Effector memory CD4-positive, alpha-beta T cell (primary cell): ENCODE data around the gene ZEB1.
A peak's percentile ranks its signal among the peaks of the same experiment; 100 is the strongest.

Experiments used
- DNase-seq, 3 donors: peaks; one replicate each; pipeline ENCODE4 v3.0.0-alpha.2; 2020
- H3K27ac ChIP-seq: 2 replicates; pipeline ENCODE4 v1.7.0; 2013; ENCODE audit warnings: mild to moderate bottlenecking, low read length, moderate library complexity; ENCODE audit not compliant: insufficient read depth, poor library complexity, severe bottlenecking
- H3K27me3 ChIP-seq: replicated peaks from 2 replicates; pipeline ENCODE4 v1.7.0; 2013; ENCODE audit warnings: mild to moderate bottlenecking, low read length; ENCODE audit not compliant: insufficient read depth, control insufficient read depth, poor library complexity, severe bottlenecking
- H3K36me3 ChIP-seq: 2 replicates; pipeline ENCODE4 v1.7.0; 2013; ENCODE audit warnings: mild to moderate bottlenecking, low read length, moderate library complexity; ENCODE audit not compliant: control insufficient read depth, insufficient read depth
- H3K4me1 ChIP-seq: 2 replicates; pipeline ENCODE4 v1.7.0; 2013; ENCODE audit warnings: low read length, mild to moderate bottlenecking; ENCODE audit not compliant: control insufficient read depth, insufficient read depth, poor library complexity, severe bottlenecking
- H3K4me3 ChIP-seq: 2 replicates; pipeline ENCODE4 v1.7.0; 2013; ENCODE audit warnings: low read length, low read depth, mild to moderate bottlenecking; ENCODE audit not compliant: insufficient read depth, poor library complexity, severe bottlenecking
- H3K9me3 ChIP-seq: 2 replicates; pipeline ENCODE4 v1.7.0; 2013; ENCODE audit warnings: mild to moderate bottlenecking, low read length, moderate library complexity; ENCODE audit not compliant: control insufficient read depth

The ZEB1 gene

GRCh38 chr10:31317652-31318381 is 1.2 kb upstream of the ZEB1 start:
- Histone ChIP-seq H3K4me3 (peak overlapping the region; percentile 78), H3K27ac (peak overlapping the region; percentile 95), H3K4me1 (no peaks in the 10 kb centered on the region), H3K9me3 (no peaks in the 10 kb centered on the region), H3K27me3 (no peaks in the 10 kb centered on the region), H3K36me3 (no peaks in the 10 kb centered on the region)
- peak in 1 of 3 donors; percentile 71 for DNase-seq

DNA sequence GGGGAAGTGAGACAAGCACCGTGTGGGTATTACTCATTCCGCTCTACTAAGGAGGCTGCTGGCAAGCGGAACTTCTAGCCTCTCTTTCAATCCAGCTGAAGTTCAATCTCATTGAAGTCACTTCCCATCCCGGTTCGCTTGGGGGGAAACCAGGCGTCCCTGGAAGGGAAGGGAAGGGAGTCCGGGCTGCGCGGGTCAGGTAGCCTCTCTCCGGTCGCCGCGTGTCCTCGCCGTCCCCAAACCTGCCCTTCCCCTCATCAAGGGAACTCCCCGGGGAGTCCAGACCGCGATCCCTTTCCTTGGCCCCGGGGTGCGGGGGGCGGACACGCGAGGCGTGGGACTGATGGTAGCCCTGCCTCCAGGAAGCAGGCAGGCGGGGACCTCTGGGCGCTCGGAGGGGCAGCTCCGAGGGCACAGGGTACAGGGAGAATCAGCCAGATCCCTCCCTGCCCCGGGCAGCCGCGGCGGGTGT is 598 bp upstream of the ZEB1 start:
- H3K4me3 ChIP-seq = peak overlapping the region; percentile 78
- DNase-seq = peak; percentile 64 to 68 (median 66)
- peak overlapping the region; percentile 95 for H3K27ac ChIP-seq
- no peaks in the 10 kb centered on the region for H3K36me3 ChIP-seq
- no peaks in the 10 kb centered on the region for H3K4me1 ChIP-seq
- H3K27me3 ChIP-seq = no peaks in the 10 kb centered on the region
- no peaks in the 10 kb centered on the region for H3K9me3 ChIP-seq

DNA sequence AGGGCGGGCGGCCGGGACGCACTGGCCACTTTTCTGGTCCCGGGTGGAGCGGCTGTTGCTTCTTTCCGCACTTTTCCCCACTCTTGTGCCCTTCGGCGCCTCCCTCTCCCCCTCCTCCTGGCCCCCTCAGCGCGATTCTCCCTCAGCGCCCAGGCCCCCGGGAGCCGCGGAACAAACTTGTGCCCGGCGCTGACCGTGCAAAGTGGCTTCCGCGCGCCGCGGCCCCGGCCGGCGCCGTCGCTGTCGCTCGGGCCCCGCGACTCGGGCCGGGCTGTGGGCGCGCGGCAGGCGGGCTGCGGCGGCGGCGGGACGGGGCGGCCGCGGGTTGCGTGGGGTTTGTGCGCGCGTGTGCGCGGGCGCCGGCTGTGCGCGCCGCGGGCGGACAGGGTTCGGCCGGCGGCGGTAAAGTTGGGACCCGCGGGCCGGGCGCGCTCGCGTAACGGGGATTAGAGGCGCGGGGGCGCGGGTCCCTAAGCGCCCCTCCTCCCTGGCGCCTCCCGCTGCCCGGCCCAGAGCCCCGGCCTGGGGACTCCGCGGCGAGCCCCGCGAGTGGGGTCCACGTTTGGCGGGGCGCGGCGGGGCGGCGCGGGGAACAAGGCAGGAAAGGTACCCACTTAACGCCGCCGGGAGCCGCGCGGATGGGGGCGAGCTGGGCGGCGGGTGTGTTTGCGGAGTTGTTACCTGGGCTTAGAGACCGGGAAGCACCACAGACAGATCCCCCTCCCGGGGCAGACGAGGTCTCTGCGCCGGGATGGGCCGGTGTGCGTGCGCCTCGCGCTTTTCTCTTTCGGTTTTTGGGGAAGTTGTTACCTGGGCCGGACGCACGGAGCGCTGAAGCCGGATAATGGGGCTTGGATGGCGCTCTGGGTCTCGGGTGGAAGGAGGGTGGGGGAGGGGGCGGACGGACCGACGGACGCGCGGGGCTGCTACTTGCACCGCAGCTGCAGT is 860 bp downstream of the ZEB1 start:
- DNase-seq = peak; percentile 15 to 41 (median 25)
- Histone ChIP-seq H3K4me1 (no peaks in the 10 kb centered on the region), H3K4me3 (peak overlapping the region; percentile 87), H3K9me3 (no peaks in the 10 kb centered on the region), H3K27ac (peak overlapping the region; percentile 95), H3K36me3 (no peaks in the 10 kb centered on the region), H3K27me3 (no peaks in the 10 kb centered on the region)

DNA sequence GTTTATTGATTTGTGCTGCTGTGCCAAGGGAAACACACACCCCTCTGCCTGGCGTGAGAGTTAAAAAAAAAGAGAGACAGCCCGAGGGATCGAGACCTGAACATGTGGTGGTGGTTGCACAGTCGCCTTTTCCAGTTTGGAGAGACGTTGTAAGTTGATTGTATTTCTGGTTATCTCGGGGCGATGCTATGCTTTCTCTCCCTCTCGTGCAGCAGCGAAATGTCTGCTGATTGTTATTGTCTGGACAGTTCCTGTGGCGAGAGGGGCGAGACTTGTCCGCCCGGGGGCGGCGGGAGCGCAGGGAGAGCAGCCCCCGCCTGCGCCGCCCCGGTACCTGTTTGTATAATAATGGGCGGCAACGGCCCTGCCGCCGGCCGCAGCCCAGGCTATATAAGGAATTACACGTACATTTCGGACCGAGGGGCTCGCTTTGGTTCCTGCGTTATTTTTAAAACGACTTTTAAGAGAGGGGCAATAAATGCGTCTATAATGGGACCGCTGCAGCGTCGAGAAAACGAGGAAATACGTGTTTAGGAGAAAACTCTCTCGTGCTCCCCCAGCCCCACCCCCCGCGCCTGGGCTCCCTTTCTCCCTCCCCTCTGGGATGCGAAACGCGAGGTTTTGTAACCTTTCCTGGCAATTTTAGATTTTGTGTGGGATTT is 1.7 kb downstream of the ZEB1 start:
- peak overlapping the region; percentile 95 for H3K27ac ChIP-seq
- H3K4me3 ChIP-seq = peak overlapping the region; percentile 75
- no peaks in the 10 kb centered on the region for H3K27me3 ChIP-seq
- H3K36me3 ChIP-seq = no peaks in the 10 kb centered on the region
- peak in 2 of 3 donors; percentile 5 to 11 for DNase-seq
- no peaks in the 10 kb centered on the region for H3K9me3 ChIP-seq
- no peaks in the 10 kb centered on the region for H3K4me1 ChIP-seq

DNA sequence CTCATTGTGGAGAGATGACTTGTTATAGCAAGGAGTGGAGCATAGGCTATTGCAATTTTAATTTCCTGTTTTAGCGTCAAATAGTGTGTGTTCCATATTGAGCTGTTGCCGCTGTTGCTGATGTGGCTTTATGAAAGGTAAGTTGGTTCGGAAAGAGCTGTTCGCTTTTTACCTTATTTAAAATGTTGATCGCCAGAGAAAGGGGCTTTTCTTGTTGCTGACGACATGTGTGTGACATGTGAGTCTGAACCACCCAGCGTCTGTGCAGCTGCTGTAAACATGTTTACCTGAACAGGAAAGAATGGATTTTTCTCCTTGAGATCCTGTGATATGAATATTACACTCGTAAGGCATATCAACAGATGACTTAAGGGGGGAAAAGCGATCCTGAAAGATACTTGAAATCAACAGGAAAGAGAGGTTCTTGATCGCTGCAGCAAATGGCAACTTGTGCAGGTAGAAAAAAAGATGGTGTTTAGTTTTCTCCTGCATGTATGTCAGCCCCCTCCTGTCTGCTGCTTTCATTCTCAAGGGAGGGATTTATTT is 2.5 kb downstream of the ZEB1 start:
- no peaks in the 10 kb centered on the region for H3K9me3 ChIP-seq
- peak overlapping the region; percentile 75 for H3K4me3 ChIP-seq
- H3K27me3 ChIP-seq = no peaks in the 10 kb centered on the region
- peak overlapping the region; percentile 95 for H3K27ac ChIP-seq
- H3K4me1 ChIP-seq = no peaks in the 10 kb centered on the region
- no peaks in the 10 kb centered on the region for H3K36me3 ChIP-seq
- peak; percentile 22 to 41 (median 32) for DNase-seq

- no peak for DNase-seq
- H3K27me3 ChIP-seq = no peaks in the 10 kb centered on the region
- H3K27ac ChIP-seq = no peak overlapping the region
- no peaks in the 10 kb centered on the region for H3K9me3 ChIP-seq
- H3K36me3 ChIP-seq = no peaks in the 10 kb centered on the region
- no peaks in the 10 kb centered on the region for H3K4me1 ChIP-seq
- H3K4me3 ChIP-seq = no peak overlapping the region
These were observed 3.6 kb downstream of the ZEB1 start for GRCh38 chr10:31322647-31323046.

GRCh38 chr10:31340343-31340742 is 21.3 kb downstream of the ZEB1 start:
- Histone ChIP-seq H3K36me3 (no peaks in the 10 kb centered on the region), H3K4me1 (peaks cover 10% of the 10 kb centered on the region), H3K9me3 (no peaks in the 10 kb centered on the region), H3K27me3 (no peaks in the 10 kb centered on the region), H3K27ac (no peak overlapping the region), H3K4me3 (no peak overlapping the region)
- DNase-seq = no peak

- DNase-seq = no peak
- Histone ChIP-seq H3K27ac (no peak overlapping the region), H3K36me3 (no peaks in the 10 kb centered on the region), H3K4me1 (peaks cover 10% of the 10 kb centered on the region), H3K9me3 (no peaks in the 10 kb centered on the region), H3K4me3 (no peak overlapping the region), H3K27me3 (no peaks in the 10 kb centered on the region)
These were observed 22.5 kb downstream of the ZEB1 start for GRCh38 chr10:31341552-31341951.

DNA sequence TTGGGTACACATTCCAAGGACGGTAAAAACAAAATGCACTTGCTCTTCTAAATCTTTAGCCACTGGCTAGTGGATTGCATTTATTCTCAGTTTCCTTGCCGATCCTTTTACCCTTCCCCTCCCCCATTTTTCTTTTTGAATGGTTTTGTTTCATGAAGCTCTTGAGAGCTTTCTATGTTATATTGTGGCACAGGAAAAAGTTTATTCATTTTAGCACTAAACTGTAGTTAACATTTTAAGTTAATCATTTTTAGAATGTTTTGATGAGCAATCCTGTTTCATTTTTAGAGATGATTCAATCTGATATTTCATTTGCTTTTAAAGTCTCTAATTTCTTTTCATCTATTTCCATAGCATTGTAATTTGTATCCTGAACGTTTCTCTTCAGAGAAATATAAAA is 24.0 kb downstream of the ZEB1 start:
- Histone ChIP-seq H3K36me3 (no peaks in the 10 kb centered on the region), H3K27me3 (no peaks in the 10 kb centered on the region), H3K9me3 (no peaks in the 10 kb centered on the region), H3K4me1 (peaks cover 14% of the 10 kb centered on the region), H3K4me3 (no peak overlapping the region), H3K27ac (no peak overlapping the region)
- no peak for DNase-seq
